Fibroblast of villous mesenchyme (primary cell): ENCODE results near the gene DOCK2. TPM values are rescaled to one million over a fixed set of nuclear protein-coding genes. Genes with fewer than 3 reads are reported as not detected.

ENCODE experiments used
- DNase-seq: peaks from one replicate; pipeline ENCODE4 v3.0.0-alpha.2; 2010; ENCODE audit warnings: low read depth
- H3K4me3 ChIP-seq: 2 replicates; pipeline ENCODE4 v1.5.1; 2011; ENCODE audit warnings: low read depth, mild to moderate bottlenecking, low read length
- CTCF ChIP-seq: IDR thresholded peaks from 2 replicates; pipeline ENCODE4 v1.5.1; 2012; ENCODE audit warnings: low read depth, mild to moderate bottlenecking, low read length; ENCODE audit not compliant: insufficient read depth
- total RNA-seq: library from RNA; depleted of rRNA; stranded (reverse); fragments of >200 nt; gene quantifications from 2 replicates; pipeline ENCODE4 v1.2.3, GENCODE V29; 2012

The DOCK2 gene
- total RNA-seq, 1 donor = 7.3 TPM

DNA sequence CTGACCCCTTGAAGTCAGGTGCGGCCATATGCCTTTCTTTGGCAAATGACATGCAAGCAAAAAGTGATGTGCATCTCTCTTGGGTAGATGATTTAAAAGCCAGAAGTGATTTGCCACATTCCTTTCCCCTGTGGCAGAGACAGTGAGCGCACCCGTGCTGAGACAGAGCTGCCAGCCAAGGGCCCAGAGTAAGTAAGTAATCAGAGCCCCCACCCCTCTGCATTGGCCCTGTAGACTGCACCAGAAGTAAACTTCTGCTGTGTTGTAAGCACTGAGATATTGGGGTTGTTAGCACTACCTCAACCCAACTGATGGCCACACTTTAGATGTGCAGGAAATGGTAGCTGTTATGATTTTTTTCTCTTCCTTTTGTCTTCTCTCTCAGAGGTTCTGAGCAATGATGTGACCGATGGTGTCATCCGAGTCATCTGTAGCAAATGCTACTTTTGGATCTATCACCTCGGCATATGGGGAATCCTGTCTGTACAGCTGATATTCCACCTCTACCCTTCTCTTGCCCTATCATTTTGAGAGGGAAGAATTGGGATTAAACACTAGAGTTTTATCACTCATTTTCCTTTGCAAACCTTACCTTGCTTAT lies 58.0 kb downstream of the DOCK2 start:
- no peak for TF ChIP-seq CTCF
- DNase-seq = no peak
- H3K4me3 ChIP-seq = no peak overlapping the region

GRCh38 chr5:169695919-169696490 lies 58.9 kb downstream of the DOCK2 start:
- no peak for TF ChIP-seq CTCF
- no peak overlapping the region for H3K4me3 ChIP-seq
- DNase-seq = peak; percentile 94

DNA sequence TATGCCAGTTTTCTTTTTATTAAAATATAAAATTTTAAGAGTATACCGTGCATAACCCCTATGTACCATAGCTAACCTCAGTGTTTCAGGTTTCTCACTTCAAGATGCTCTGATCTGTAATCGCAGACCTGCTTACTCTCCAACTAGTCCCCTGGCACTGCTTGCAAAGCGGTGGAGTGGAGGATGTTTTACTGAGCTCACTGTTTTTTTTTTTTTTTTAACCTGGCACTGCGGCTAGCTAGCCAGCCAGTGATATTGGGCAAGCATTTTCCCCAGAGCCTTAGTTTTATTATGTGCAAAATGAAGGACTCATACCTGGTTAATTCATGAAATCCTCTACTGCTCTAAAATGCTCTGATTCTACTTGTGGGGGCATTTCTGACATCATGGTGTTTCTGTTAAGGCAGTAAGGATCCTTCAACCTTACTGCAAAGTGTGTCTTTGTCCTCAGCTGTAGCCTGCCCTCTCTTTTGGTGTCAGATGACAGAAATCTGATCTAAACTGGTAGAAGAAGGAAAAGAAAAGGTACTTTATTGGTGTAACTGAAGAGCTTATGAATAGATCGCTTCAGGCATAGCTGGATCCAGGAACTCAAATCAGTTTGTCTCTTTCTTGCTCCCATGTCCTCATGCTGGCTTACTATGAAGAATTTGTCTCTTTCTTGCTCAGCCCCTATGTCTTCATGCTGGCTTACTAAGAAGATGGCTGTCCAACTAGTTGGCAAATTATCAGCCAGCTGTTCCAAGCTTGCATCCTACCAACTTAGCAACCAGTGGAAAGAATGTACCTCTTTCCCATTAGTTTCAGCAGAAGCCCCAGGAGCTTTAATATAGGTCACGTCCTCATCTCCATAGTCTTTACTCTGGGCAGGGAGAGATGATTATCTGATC lies 59.8 kb downstream of the DOCK2 start:
- no peak overlapping the region for H3K4me3 ChIP-seq
- TF ChIP-seq CTCF = no peak
- DNase-seq = no peak

DNA sequence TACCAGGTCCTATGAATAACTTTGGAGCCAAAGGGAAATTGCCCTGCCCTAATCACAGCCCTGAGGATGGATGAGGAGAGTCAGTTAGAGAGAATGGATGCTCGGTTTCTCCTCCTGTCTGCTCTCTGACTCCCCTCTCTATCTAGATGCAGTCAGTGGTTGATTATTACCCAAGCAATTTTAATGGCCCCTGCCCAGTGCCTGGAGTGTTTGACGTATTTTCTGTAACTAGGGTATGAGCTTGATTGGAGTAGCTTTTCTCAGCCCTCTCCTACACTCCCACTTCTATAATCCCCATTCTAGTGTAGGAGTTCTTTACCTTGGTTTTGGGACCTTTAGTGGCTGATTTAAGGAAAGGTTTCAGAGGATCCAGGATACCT lies 60.4 kb downstream of the DOCK2 start:
- H3K4me3 ChIP-seq = no peak overlapping the region
- no peak for DNase-seq
- TF ChIP-seq CTCF = no peak

DNA sequence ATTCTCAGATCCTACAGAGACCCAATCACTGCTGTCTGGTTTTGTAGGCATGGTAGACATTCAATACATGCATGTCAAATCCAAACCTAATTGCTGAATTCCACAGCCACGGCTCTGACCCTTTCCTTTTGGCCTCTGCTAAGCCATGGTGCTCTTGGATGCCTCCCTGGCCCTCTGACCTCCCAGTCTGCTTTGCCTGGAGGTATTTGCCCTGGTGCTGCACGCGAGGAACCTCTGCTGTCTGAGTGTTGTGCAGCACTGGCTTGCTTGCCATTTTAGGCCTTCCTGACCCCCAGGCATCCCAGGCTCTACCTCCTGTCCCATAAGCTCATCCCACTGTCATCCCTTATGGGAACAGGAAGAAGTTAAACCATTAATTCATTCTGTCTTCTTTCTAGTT lies 60.9 kb downstream of the DOCK2 start:
- no peak for DNase-seq
- TF ChIP-seq CTCF = no peak
- no peak overlapping the region for H3K4me3 ChIP-seq

GRCh38 chr5:169700611-169701010 lies 63.5 kb downstream of the DOCK2 start:
- H3K4me3 ChIP-seq = no peak overlapping the region
- TF ChIP-seq CTCF = no peak
- DNase-seq = no peak
